Thyroid gland (tissue), 4 donors: ENCODE data around the gene EIF2S2.

Experiments
- CTCF ChIP-seq, 6 experiments: fragments of 200-600 bp in 3 of 6; fragments of 450-650 bp in 3 of 6; sonication (generic) in 3 of 6; IDR thresholded peaks; one replicate each; pipeline ENCODE4 v1.5.1; 2016 to 2019; ENCODE audit warnings: antibody characterized with exemption in 6 of 6, mild to moderate bottlenecking in 2 of 6, inconsistent platforms in 1 of 6, moderate library complexity in 1 of 6
- POLR2A ChIP-seq, 2 donors: fragments of 450-650 bp; IDR thresholded peaks; one replicate each; pipeline ENCODE4 v1.6.1; 2017; ENCODE audit warnings: antibody characterized with exemption in 2 of 2, mild to moderate bottlenecking in 2 of 2, moderate library complexity in 1 of 2

GRCh38 chr20:34045930-34046725, 65.9 kb downstream of the EIF2S2 start:
- TF ChIP-seq CTCF (IDR thresholded peaks at IDR 0.05) (no peak), POLR2A (IDR thresholded peaks at IDR 0.05) (no peak)
